AG09309 (cell line): ENCODE data around the gene YPEL3.

Source experiments
- DNase-seq: peaks from one replicate; pipeline ENCODE4 v3.0.0-alpha.2; 2010; ENCODE audit warnings: low read depth
- H3K4me3 ChIP-seq: 2 replicates; pipeline ENCODE4 v1.5.1; 2011; ENCODE audit warnings: mild to moderate bottlenecking, low read depth, low read length, moderate library complexity; ENCODE audit not compliant: control insufficient read depth
- TF ChIP-seq, protein P1 (sequence below): IDR thresholded peaks from 2 replicates; pipeline ENCODE4 v1.5.1; 2011; ENCODE audit warnings: mild to moderate bottlenecking, low read depth, low read length, inconsistent platforms; ENCODE audit not compliant: insufficient read depth, control insufficient read depth; ENCODE audit errors: missing control alignments

The YPEL3 gene

DNA sequence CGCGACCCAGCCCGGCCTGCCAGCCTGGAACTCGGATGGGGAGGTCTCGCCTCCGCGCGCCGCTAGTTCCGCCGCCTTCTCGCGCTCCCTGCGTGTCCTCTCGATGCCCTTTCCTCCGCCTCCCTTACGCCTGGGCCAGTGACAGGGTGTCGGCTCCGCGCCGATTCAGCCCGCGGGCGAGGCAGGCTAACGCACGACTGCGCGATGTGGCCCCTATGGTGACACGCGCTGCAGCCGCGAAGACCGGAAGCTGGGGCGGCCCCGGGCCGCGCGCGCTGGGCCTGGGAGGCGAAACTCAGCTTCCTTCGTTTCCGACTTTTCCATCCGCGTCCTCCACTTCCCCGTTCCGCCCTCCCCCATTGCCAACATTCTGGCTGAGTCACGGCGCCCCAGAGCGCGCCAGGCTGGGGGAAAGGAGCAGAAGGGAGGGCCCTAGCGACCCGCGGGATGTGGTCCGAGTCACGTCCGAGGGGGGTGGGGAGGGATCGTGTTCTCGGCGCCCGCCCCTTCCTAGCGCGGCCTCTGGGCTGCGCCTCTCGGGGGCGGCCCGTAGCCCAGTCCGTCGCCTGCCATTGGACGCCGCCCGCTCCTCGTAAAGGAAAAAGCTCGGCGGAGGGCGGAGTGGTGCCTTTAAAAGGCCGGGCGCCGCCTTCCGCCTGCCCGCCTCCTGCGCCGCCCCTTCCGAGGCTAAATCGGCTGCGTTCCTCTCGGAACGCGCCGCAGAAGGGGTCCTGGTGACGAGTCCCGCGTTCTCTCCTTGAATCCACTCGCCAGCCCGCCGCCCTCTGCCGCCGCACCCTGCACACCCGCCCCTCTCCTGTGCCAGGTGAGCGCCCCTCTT is 30.7 kb downstream of the YPEL3 start, which contains the start of gene ALDOA:
Gene ALDOA (plus strand): TSS at position 659 of the 841 bp plus-strand sequence. CDS start 1,138 bp downstream, outside the sequence.
- DNase-seq: peak; percentile 96
- TF ChIP-seq, protein P1, sequence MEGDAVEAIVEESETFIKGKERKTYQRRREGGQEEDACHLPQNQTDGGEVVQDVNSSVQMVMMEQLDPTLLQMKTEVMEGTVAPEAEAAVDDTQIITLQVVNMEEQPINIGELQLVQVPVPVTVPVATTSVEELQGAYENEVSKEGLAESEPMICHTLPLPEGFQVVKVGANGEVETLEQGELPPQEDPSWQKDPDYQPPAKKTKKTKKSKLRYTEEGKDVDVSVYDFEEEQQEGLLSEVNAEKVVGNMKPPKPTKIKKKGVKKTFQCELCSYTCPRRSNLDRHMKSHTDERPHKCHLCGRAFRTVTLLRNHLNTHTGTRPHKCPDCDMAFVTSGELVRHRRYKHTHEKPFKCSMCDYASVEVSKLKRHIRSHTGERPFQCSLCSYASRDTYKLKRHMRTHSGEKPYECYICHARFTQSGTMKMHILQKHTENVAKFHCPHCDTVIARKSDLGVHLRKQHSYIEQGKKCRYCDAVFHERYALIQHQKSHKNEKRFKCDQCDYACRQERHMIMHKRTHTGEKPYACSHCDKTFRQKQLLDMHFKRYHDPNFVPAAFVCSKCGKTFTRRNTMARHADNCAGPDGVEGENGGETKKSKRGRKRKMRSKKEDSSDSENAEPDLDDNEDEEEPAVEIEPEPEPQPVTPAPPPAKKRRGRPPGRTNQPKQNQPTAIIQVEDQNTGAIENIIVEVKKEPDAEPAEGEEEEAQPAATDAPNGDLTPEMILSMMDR: no peak
- H3K4me3 ChIP-seq: peak within 1 kb of the TSS; percentile 99

DNA sequence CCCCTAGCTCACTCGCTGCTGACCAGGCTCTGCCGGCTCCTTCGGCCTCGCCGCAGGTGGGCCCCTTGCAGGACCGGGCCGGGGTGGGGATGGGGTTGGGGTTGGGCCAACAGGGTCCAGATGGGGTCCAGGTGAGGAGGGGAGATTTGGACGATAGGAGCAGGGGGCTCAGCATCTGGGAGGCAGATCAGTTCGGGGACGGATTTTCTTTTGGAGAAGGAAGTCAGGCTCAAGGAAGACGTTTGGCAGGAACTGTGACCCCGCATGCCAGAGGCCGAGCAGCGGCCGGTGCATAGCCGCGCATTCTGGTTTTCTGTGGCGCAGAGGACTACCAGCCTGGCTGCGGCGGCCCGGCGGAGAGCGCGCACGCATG is 31.3 kb downstream of the YPEL3 start:
- no peak for DNase-seq
- TF ChIP-seq, protein P1: no peak
- peak overlapping the region; percentile 54 for H3K4me3 ChIP-seq

DNA sequence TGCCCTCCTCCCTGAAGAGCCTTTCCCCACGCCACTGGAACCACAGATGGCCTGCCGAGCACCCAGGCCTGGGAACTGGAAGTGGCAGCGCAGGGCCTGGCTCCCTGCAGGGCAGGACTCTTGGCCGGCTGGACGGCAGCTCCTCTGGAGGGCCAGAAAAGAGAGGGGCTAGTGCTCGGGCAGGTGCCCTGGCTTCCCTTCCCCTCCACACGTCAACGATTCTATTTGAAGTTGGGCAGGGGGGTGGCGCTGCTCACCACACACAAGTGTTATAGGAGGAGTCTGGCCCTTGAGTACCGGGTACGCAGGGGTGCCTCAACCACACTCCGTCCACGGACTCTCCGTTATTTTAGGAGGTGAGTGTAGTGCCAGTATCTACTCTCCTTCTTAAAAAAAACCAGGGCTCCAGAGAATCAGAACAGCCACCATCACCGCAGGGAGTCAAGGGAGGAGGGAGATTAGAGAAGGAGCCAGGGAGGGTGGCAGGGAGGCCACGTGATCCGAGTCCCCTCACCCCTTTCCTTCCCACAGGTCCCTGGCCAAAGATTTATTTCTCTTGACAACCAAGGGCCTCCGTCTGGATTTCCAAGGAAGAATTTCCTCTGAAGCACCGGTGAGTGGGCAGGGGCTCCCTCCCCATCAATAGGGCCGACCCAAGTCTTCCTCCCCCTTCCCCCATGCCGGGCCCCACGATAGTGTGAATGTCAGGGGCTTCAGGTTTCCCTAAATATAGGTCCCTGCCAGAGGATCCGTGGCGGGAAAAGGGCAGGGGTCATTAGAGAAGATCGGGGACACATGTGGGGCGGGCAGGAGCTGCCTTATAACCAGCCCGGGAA is 31.9 kb downstream of the YPEL3 start:
- no peak for DNase-seq
- TF ChIP-seq, protein P1: peak; percentile 20
- peak overlapping the region; percentile 54 for H3K4me3 ChIP-seq

DNA sequence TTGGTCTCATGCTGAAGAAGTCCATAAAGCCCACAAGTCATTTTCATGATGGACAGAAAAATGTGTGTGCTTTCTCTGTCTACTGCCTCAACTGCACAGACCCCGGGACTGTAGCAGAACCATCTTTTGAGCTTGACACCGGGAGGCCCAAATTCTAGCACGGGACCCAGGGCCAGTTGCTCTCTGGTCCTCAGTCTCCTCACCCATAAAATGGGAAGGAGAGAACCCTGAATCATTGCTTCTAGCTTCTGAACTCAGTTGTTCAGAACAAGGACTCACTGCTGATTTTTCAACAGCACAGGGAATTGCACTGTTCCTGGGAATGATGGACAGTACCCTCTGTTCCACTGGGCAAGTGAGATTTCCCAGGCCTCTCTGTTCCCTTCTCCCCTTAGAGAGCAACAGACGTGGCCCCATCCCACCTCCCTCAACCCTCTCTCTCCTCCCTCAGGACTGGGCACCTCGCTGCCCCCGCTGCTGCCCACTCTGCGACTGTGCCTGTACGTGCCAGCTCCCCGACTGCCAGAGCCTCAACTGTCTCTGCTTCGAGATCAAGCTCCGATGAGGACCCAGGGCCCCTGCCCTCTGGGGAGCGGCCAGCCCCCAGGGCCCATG is 32.6 kb downstream of the YPEL3 start:
- DNase-seq: no peak
- TF ChIP-seq, protein P1: no peak
- H3K4me3 ChIP-seq: peak overlapping the region; percentile 54

DNA sequence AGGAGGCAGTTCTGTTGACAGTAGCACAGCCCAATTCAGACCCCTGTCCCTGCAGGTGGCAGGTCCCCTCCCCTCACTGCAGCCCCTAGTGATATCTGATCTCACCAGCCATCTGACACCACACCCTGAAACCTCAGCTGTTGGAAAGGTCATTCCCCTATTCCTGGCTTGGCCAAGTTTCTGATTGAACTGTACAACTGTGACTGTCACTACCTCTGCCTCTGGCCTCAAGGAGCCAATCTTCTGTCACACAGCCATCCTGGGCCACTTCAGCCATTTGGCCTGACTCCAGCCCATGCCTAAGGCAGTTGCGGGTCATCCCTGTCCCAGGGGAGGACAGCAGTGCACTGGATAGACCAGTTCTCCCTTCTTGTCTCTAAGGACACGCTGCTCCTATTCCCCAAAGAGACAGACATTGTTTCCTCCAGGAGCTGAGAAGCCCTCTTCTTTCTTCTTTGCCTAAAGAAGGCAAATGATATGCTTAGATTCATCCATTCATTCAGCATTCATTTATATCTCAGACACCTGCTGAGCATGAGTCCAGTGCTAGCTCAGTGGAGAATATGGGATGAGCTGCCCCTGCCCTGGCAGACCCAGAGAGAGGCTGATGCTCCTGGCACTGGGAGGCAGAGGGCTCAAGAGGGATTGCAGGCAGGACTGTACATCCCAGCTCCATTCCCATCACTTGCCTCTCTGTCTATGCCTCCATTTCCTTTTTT is 35.0 kb downstream of the YPEL3 start:
- TF ChIP-seq, protein P1: no peak
- DNase-seq: no peak
- H3K4me3 ChIP-seq: no peak overlapping the region

DNA sequence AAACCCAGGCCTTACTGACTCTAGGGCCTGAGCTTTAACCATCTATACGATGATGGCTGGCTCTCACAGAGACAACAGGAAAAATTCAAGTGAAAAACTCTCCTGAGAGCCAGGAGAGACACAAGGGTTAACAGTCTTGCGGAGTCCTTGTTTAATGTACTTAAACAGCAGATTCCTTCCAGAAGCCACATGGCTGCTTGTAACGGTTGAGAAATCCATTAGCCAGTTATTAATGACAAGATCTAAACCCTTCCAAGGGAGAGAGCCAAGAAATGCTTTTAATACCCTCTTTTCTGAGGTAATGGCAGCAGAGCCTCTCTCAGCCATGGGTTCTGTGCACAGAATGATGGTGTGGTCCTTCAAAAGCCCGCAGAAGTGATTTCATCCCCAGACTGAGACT is 35.7 kb downstream of the YPEL3 start:
- no peak overlapping the region for H3K4me3 ChIP-seq
- DNase-seq: no peak
- TF ChIP-seq, protein P1: no peak
